CD14-positive monocyte (primary cell): ENCODE results near the gene KCTD7. TPM values are rescaled to one million over a fixed set of nuclear protein-coding genes. Genes with fewer than 3 reads are reported as not detected.
"Not testable (repeated sequence)": the region's sequence is repeated elsewhere in the genome, so short reads cannot be mapped to it uniquely, and the experiment has no call there.

Experiments used
- DNase-seq, 3 donors: peaks; one replicate each; pipeline ENCODE4 v3.0.0-alpha.2; 2011 to 2022
- H2AFZ ChIP-seq: 2 replicates; pipeline ENCODE4 v1.6.0; 2012; ENCODE audit warnings: mild to moderate bottlenecking, low read depth, low read length, inconsistent platforms; ENCODE audit not compliant: insufficient read depth, poor library complexity, severe bottlenecking
- H3K27ac ChIP-seq, 2 donors: 1 replicate in 1 of 2; 2 replicates in 1 of 2; pipeline ENCODE4 v1.5.1; 2012 to 2013; ENCODE audit warnings: low read length in 2 of 2, control low read depth in 1 of 2, inconsistent platforms in 1 of 2, low read depth in 1 of 2, mild to moderate bottlenecking in 1 of 2
- H3K27me3 ChIP-seq, 2 donors: one replicate each; pipeline versions ENCODE4 v1.6.0 to v1.6.1; 2011 to 2013; ENCODE audit warnings: low read length in 2 of 2; ENCODE audit not compliant: control insufficient read depth in 2 of 2, insufficient read depth in 2 of 2
- H3K36me3 ChIP-seq, 2 donors: replicated peaks in 1 of 2; 1 replicate in 1 of 2; 2 replicates in 1 of 2; pipeline versions ENCODE4 v1.5.1 to v1.6.1; 2012 to 2013; ENCODE audit warnings: low read length in 2 of 2, control low read depth in 1 of 2, inconsistent platforms in 1 of 2, mild to moderate bottlenecking in 1 of 2; ENCODE audit not compliant: insufficient read depth in 2 of 2, control insufficient read depth in 1 of 2
- H3K4me1 ChIP-seq, 2 donors: 1 replicate in 1 of 2; 2 replicates in 1 of 2; pipeline versions ENCODE4 v1.5.1 to v1.6.1; 2012 to 2013; ENCODE audit warnings: low read length in 2 of 2, control low read depth in 1 of 2, inconsistent platforms in 1 of 2, mild to moderate bottlenecking in 1 of 2, moderate library complexity in 1 of 2; ENCODE audit not compliant: insufficient read depth in 2 of 2, control insufficient read depth in 1 of 2
- H3K4me2 ChIP-seq: replicated peaks from 2 replicates; pipeline ENCODE3; 2012; ENCODE audit warnings: low read length, moderate library complexity, mild to moderate bottlenecking; ENCODE audit not compliant: poor library complexity, severe bottlenecking; ENCODE audit errors: extremely low read depth
- H3K4me3 ChIP-seq, 3 experiments: fragments of 200-600 bp in 1 of 3; sonication (generic) in 1 of 3; replicated peaks in 1 of 3; 1 replicate in 2 of 3; 2 replicates in 1 of 3; pipeline ENCODE4 v1.5.1; 2011 to 2013; ENCODE audit warnings: low read length in 3 of 3, mild to moderate bottlenecking in 3 of 3, control low read depth in 2 of 3, low read depth in 2 of 3, inconsistent platforms in 1 of 3, moderate library complexity in 1 of 3
- H3K79me2 ChIP-seq: 2 replicates; pipeline ENCODE4 v1.6.0; 2012; ENCODE audit warnings: mild to moderate bottlenecking, control low read depth, inconsistent platforms, low read length, moderate library complexity; ENCODE audit not compliant: insufficient read depth
- H3K9ac ChIP-seq: 2 replicates; pipeline ENCODE4 v1.6.0; 2017; ENCODE audit warnings: low read length, mild to moderate bottlenecking; ENCODE audit not compliant: insufficient read depth, poor library complexity, severe bottlenecking
- H3K9me3 ChIP-seq, 2 donors: replicated peaks in 1 of 2; 1 replicate in 1 of 2; 2 replicates in 1 of 2; pipeline versions ENCODE4 v1.5.1 to v1.6.1; 2012 to 2013; ENCODE audit warnings: low read length in 2 of 2, control low read depth in 1 of 2; ENCODE audit not compliant: control insufficient read depth in 1 of 2, insufficient read depth in 1 of 2
- H4K20me1 ChIP-seq: 2 replicates; pipeline ENCODE4 v1.6.0; 2012; ENCODE audit warnings: mild to moderate bottlenecking, low read length, control low read depth, moderate library complexity; ENCODE audit not compliant: insufficient read depth
- H3K27ac Mint-ChIP-seq, 7 donors: one replicate each; pipeline ENCODE4 v1.8.0; 2020; ENCODE audit warnings: mild to moderate bottlenecking in 7 of 7, mixed read lengths in 7 of 7, moderate library complexity in 6 of 7, inconsistent platforms in 2 of 7
- H3K27me3 Mint-ChIP-seq, 3 donors: one replicate each; pipeline ENCODE4 v1.8.0; 2021 to 2022; ENCODE audit warnings: low read depth in 3 of 3, mild to moderate bottlenecking in 3 of 3, mixed read lengths in 3 of 3, moderate library complexity in 3 of 3, inconsistent platforms in 1 of 3
- H3K36me3 Mint-ChIP-seq, 2 donors: one replicate each; pipeline ENCODE4 v1.8.0; 2020; ENCODE audit warnings: mixed read lengths in 2 of 2, inconsistent platforms in 1 of 2, mild to moderate bottlenecking in 1 of 2
- H3K4me1 Mint-ChIP-seq: one replicate; pipeline ENCODE4 v1.8.0; 2020; ENCODE audit warnings: mild to moderate bottlenecking, mixed read lengths
- H3K4me3 Mint-ChIP-seq, 2 donors: one replicate each; pipeline ENCODE4 v1.8.0; 2020; ENCODE audit warnings: mild to moderate bottlenecking in 2 of 2, mixed read lengths in 2 of 2, moderate library complexity in 1 of 2
- H3K9me3 Mint-ChIP-seq, 7 donors: one replicate each; pipeline ENCODE4 v1.8.0; 2020 to 2022; ENCODE audit warnings: mixed read lengths in 7 of 7, mild to moderate bottlenecking in 6 of 7, moderate library complexity in 6 of 7, inconsistent platforms in 2 of 7
- CTCF ChIP-seq: fragments of 200-600 bp; IDR thresholded peaks from one replicate; pipeline ENCODE4 v1.8.0; 2022; ENCODE audit warnings: antibody characterized with exemption, mild to moderate bottlenecking
- WGBS: methylation state at CpG from one replicate; pipeline ENCODE4 v1.1.5; 2013; ENCODE audit warnings: missing lambda C conversion rate; ENCODE audit not compliant: insufficient coverage; 5-methylcytosine and 5-hydroxymethylcytosine counted together
- intact Hi-C, 2 donors: fragments of 100-400 bp; cut with micrococcal nuclease; formaldehyde crosslinking; loops; one replicate each; pipeline versions ENCODE4 v1.15.0 to v1.15.1; 2023
- polyA plus RNA-seq, 3 donors: library from polyadenylated mRNA; depleted of rRNA in 1 of 3; unstranded in 2 of 3; stranded (reverse) in 1 of 3; fragments of 300-500 nt in 2 of 3; fragments of >200 nt in 1 of 3; fragmentation: Illumina TruSeq in 2 of 3; gene quantifications; 1 replicate in 2 of 3; 2 replicates in 1 of 3; pipeline ENCODE4 v1.2.3, GENCODE V29; 2012 to 2021

The KCTD7 gene
- polyA plus RNA-seq, 3 donors, result 1.8 to 9.2 (median 2.7) TPM

- H3K4me3 Mint-ChIP-seq, result peak overlapping the region in 1 of 2 donors; percentile 12
Measured at GRCh38 chr7:66683770-66684123, 55.1 kb downstream of the KCTD7 start.

GRCh38 chr7:66685663-66686062, 57.0 kb downstream of the KCTD7 start:
- peaks cover 19% of the 10 kb centered on the region for H3K4me1 Mint-ChIP-seq
- H3K4me1 ChIP-seq, result peaks cover 16 to 18% of the 10 kb centered on the region in 2 donors
- not testable (repeated sequence) for H3K4me2 ChIP-seq, H3K27me3 ChIP-seq, H3K27ac ChIP-seq, H2AFZ ChIP-seq, H3K9me3 ChIP-seq, H3K4me3 Mint-ChIP-seq, H3K4me3 ChIP-seq, H3K27ac Mint-ChIP-seq, DNase-seq, H3K36me3 ChIP-seq, H3K9ac ChIP-seq, H3K27me3 Mint-ChIP-seq
- WGBS, result 100% methylated on average over 2 of the region's 4 CpGs
- peaks cover 33% of the 10 kb centered on the region for H4K20me1 ChIP-seq
- H3K9me3 Mint-ChIP-seq, result peaks cover 6 to 19% (median 10%) of the 10 kb centered on the region in 7 donors
- peaks cover 7 to 16% of the 10 kb centered on the region in 2 donors for H3K36me3 Mint-ChIP-seq
- intact Hi-C loops, result loop anchor here (10.0 kb wide), 2 partner anchors 49 to 309 kb away; partner anchors contain the start of genes SBDS (in 1 of the 2) and TYW1 (in 1 of the 2)
- peaks cover 39% of the 10 kb centered on the region for H3K79me2 ChIP-seq

More at GRCh38 chr7:66683770-66684123, 55.1 kb downstream of the KCTD7 start:
- peaks cover 24% of the 10 kb centered on the region for H3K4me1 Mint-ChIP-seq
- H2AFZ ChIP-seq, result no peak overlapping the region
- no peak overlapping the region for H3K9ac ChIP-seq
- peaks cover 6 to 16% (median 10%) of the 10 kb centered on the region in 7 donors for H3K9me3 Mint-ChIP-seq
- H3K4me2 ChIP-seq, result no peak overlapping the region
- intact Hi-C loops, result loop anchor here (5.0 to 10.0 kb wide), 3 partner anchors 51 to 311 kb away; partner anchors contain the start of genes SBDS (in 1 of the 2) and TYW1 (in 1 of the 2)
- H3K27ac ChIP-seq, result no peak overlapping the region
- no peak overlapping the region for H3K4me3 ChIP-seq
- H3K36me3 Mint-ChIP-seq, result peaks cover 7 to 20% of the 10 kb centered on the region in 2 donors
- no peaks in the 10 kb centered on the region for H3K36me3 ChIP-seq
- TF ChIP-seq CTCF, result no peak
- peaks cover 0 to 4% of the 10 kb centered on the region in 2 donors for H3K9me3 ChIP-seq
- peaks cover 16 to 18% of the 10 kb centered on the region in 2 donors for H3K4me1 ChIP-seq
- WGBS, result 98% methylated on average over 6 of the region's 9 CpGs
- H3K27me3 ChIP-seq, result no peaks in the 10 kb centered on the region
- H3K27me3 Mint-ChIP-seq, result peaks cover 0 to 2% (median 0%) of the 10 kb centered on the region in 3 donors
- H3K79me2 ChIP-seq, result peaks cover 39% of the 10 kb centered on the region
- H3K27ac Mint-ChIP-seq, result no peak overlapping the region
- no peak for DNase-seq
- H4K20me1 ChIP-seq, result peaks cover 33% of the 10 kb centered on the region
